Neutrophil (primary cell): ENCODE data around the gene C1orf198.

Source experiments
- H3K27ac ChIP-seq: fragments of 200-600 bp; sonication (generic); 2 replicates; pipeline ENCODE4 v1.5.1; 2016; ENCODE audit warnings: mild to moderate bottlenecking, moderate library complexity
- H3K27me3 ChIP-seq: fragments of 200-600 bp; sonication (generic); 2 replicates; pipeline ENCODE4 v1.6.0; 2016; ENCODE audit warnings: mild to moderate bottlenecking
- H3K36me3 ChIP-seq: fragments of 200-600 bp; sonication (generic); 2 replicates; pipeline ENCODE4 v1.5.1; 2017
- H3K4me1 ChIP-seq, 2 experiments: fragments of 200-600 bp in 1 of 2; sonication (generic) in 1 of 2; 1 replicate in 1 of 2; 2 replicates in 1 of 2; pipeline versions ENCODE4 v1.5.1 to v1.6.1; 2013 to 2016; ENCODE audit warnings: low read depth in 1 of 2, low read length in 1 of 2, mild to moderate bottlenecking in 1 of 2, moderate library complexity in 1 of 2; ENCODE audit not compliant: control insufficient read depth in 1 of 2, insufficient read depth in 1 of 2
- H3K4me3 ChIP-seq, 2 experiments: fragments of 200-600 bp in 1 of 2; sonication (generic) in 1 of 2; 1 replicate in 1 of 2; 2 replicates in 1 of 2; pipeline ENCODE4 v1.5.1; 2013 to 2016; ENCODE audit warnings: low read depth in 1 of 2, low read length in 1 of 2, mild to moderate bottlenecking in 1 of 2, moderate library complexity in 1 of 2
- H3K9me3 ChIP-seq: fragments of 200-600 bp; sonication (generic); 2 replicates; pipeline ENCODE4 v1.5.1; 2016
- TF ChIP-seq, protein P1 (sequence below): fragments of 200-600 bp; sonication (generic); IDR thresholded peaks from 2 replicates; pipeline ENCODE4 v1.5.1; 2016; ENCODE audit warnings: antibody characterized with exemption

C1orf198 gene

DNA sequence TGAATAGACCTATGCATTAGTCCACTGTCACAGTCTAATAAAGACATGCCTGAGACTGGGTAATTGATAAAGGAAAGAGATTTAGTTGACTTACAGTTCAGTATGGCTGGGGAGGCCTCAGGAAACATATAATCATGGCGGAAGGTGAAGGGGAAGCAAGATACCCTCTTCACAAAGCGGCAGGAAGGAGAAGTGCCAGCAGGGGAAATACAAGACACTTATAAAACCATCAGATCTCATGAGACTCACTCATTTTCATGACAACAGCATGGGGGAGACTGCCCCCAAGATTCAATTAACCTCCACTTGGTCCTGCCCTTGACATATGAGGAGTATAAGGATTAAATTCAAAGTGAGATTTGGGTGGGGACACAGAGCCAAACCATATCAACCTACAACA, 61.8 kb downstream of the C1orf198 start:
- Histone ChIP-seq H3K9me3 (no peaks in the 10 kb centered on the region), H3K27me3 (peaks cover 5% of the 10 kb centered on the region), H3K27ac (no peak overlapping the region), H3K4me1 (no peaks in the 10 kb centered on the region), H3K36me3 (no peaks in the 10 kb centered on the region), H3K4me3 (no peak overlapping the region)
- TF ChIP-seq, protein P1, sequence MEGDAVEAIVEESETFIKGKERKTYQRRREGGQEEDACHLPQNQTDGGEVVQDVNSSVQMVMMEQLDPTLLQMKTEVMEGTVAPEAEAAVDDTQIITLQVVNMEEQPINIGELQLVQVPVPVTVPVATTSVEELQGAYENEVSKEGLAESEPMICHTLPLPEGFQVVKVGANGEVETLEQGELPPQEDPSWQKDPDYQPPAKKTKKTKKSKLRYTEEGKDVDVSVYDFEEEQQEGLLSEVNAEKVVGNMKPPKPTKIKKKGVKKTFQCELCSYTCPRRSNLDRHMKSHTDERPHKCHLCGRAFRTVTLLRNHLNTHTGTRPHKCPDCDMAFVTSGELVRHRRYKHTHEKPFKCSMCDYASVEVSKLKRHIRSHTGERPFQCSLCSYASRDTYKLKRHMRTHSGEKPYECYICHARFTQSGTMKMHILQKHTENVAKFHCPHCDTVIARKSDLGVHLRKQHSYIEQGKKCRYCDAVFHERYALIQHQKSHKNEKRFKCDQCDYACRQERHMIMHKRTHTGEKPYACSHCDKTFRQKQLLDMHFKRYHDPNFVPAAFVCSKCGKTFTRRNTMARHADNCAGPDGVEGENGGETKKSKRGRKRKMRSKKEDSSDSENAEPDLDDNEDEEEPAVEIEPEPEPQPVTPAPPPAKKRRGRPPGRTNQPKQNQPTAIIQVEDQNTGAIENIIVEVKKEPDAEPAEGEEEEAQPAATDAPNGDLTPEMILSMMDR, result no peak

DNA sequence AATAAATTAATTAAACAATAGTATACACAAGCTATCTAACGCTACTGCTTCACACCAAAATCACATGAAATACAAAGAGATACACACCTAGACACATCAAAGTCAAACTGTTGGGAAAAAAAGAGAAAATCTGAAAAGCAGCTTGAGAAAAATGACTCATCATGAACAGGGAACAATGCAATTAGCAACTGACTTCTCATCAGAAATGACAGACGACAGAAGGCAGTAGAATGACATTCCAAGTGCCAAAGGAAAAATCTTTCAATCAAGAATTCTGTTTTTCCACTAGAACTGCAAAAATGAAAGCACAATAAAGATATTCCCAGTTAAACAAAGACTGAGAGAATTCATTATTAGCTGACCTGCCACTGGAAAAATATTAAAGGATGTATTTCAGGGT, 63.9 kb downstream of the C1orf198 start:
- Histone ChIP-seq H3K27ac (no peak overlapping the region), H3K4me3 (no peak overlapping the region), H3K36me3 (no peaks in the 10 kb centered on the region), H3K9me3 (no peaks in the 10 kb centered on the region), H3K4me1 (no peaks in the 10 kb centered on the region), H3K27me3 (peaks cover 15% of the 10 kb centered on the region)
- TF ChIP-seq, protein P1, result no peak

GRCh38 chr1:230800891-230801840, 67.2 kb downstream of the C1orf198 start:
- H3K36me3 ChIP-seq, result no peaks in the 10 kb centered on the region
- H3K4me1 ChIP-seq, result no peaks in the 10 kb centered on the region
- no peak overlapping the region for H3K27ac ChIP-seq
- H3K9me3 ChIP-seq, result no peaks in the 10 kb centered on the region
- peaks cover 31% of the 10 kb centered on the region for H3K27me3 ChIP-seq
- TF ChIP-seq, protein P1, result no peak
- no peak overlapping the region for H3K4me3 ChIP-seq

DNA sequence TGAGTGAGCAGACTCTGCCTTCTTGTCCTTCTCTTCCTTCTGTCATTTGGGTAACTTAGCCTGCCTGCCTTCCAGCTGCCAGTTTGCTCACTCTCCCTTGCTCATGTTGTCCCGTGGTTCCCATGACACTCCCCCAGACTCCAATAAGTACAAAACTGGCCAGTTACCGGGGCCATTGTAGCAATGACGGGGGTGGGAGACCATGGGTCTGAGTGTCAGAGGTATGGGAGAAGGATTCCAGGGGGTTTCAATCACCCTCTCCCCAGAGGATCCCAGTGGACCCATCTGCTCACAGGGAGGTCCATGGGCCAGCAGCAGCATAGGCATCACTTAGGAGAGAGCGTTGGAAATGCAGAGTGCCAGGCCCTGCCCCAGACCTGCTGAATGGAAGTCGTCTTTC, 69.8 kb downstream of the C1orf198 start:
- H3K36me3 ChIP-seq, result no peaks in the 10 kb centered on the region
- no peaks in the 10 kb centered on the region for H3K9me3 ChIP-seq
- H3K4me3 ChIP-seq, result no peak overlapping the region
- H3K27me3 ChIP-seq, result peaks cover 40% of the 10 kb centered on the region
- no peaks in the 10 kb centered on the region for H3K4me1 ChIP-seq
- no peak overlapping the region for H3K27ac ChIP-seq
- TF ChIP-seq, protein P1, result no peak

DNA sequence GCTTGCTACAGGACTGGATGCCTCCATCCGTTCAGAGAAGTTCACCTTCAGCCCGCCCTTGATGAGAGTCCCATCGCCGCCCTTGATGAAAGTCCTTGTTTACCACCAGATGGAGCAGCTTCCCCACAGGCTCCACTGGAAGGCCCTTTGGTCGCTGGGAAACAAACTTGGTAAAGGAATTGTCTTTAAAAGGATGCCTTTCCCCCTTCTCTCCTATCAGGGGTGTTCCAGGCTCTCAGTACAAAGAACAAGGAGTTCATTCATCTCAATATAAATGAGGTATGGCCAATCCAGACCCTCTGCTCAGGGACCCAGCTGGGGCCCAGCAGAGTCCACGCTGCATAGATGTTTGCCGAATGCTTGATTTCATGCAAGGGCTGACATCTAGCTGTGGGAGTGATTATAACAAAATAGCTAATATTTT, 70.4 kb downstream of the C1orf198 start:
- H3K9me3 ChIP-seq, result no peaks in the 10 kb centered on the region
- no peaks in the 10 kb centered on the region for H3K36me3 ChIP-seq
- H3K27me3 ChIP-seq, result peaks cover 40% of the 10 kb centered on the region
- no peak overlapping the region for H3K27ac ChIP-seq
- H3K4me1 ChIP-seq, result no peaks in the 10 kb centered on the region
- TF ChIP-seq, protein P1, result no peak
- no peak overlapping the region for H3K4me3 ChIP-seq
